HUES64 (cell line): ENCODE data around the gene TMEM63B.
A peak's percentile ranks its signal among the peaks of the same experiment; 100 is the strongest.

Experiments
- H3K27ac ChIP-seq: 2 replicates; pipeline ENCODE4 v1.7.0; 2013; ENCODE audit warnings: low read depth, low read length, inconsistent platforms
- H3K27me3 ChIP-seq: 2 replicates; pipeline ENCODE4 v1.6.1; 2013; ENCODE audit warnings: mild to moderate bottlenecking, low read length; ENCODE audit not compliant: insufficient read depth
- H3K36me3 ChIP-seq: 2 replicates; pipeline ENCODE4 v1.6.1; 2013; ENCODE audit warnings: mild to moderate bottlenecking, low read length; ENCODE audit not compliant: insufficient read depth
- H3K4me1 ChIP-seq: 2 replicates; pipeline ENCODE4 v1.6.1; 2013; ENCODE audit warnings: mild to moderate bottlenecking, low read length, moderate library complexity; ENCODE audit not compliant: insufficient read depth
- H3K4me3 ChIP-seq: 2 replicates; pipeline ENCODE4 v1.5.1; 2013; ENCODE audit warnings: mild to moderate bottlenecking, low read length, moderate library complexity
- H3K9ac ChIP-seq: 2 replicates; pipeline ENCODE4 v1.6.1; 2013; ENCODE audit warnings: mild to moderate bottlenecking, low read depth, low read length
- H3K9me3 ChIP-seq: 2 replicates; pipeline ENCODE4 v1.6.1; 2013; ENCODE audit warnings: low read depth, low read length; ENCODE audit not compliant: insufficient read depth
- WGBS: fragments of 150-250, 120-280 bp; methylation state at CpG from one replicate; pipeline ENCODE4 v1.1.7; 2013; ENCODE audit warnings: missing lambda C conversion rate; 5-methylcytosine and 5-hydroxymethylcytosine counted together

Gene TMEM63B

GRCh38 chr6:44149369-44150012 is 22.1 kb downstream of the TMEM63B start:
- 90% methylated on average over 7 of the region's 7 CpGs for WGBS
- no peak overlapping the region for H3K4me3 ChIP-seq
- no peak overlapping the region for H3K9ac ChIP-seq
- no peaks in the 10 kb centered on the region for H3K27me3 ChIP-seq
- H3K36me3 ChIP-seq = peaks cover 48% of the 10 kb centered on the region
- no peak overlapping the region for H3K27ac ChIP-seq
- no peaks in the 10 kb centered on the region for H3K4me1 ChIP-seq
- H3K9me3 ChIP-seq = no peaks in the 10 kb centered on the region

DNA sequence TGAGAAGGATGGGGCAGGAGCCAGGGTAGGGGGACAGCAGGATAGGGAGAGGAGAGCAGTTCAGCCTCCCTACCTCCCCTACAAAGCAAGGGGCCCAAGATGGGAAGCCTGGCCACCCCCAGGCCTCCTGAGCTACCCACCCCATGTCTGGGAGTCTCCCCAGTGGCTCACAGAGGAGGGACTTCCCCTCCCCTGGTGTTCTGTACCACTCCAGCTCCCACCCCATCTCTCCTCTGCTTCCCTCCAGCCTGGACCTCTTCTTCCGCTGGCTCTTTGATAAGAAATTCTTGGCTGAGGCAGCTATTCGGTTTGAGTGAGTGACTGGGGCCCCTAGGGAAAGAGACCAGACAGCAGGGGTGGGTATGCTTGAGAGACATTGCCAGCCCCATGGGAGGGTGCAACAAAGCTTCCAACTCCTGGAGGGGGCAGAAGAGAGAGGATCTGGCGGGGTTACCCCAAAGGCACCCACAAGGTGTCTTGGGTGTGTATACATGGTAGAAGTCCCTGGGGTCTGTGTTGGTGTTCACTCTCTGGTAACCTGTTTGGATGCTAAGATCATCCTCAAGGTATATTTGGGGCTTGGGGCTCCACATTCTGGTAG is 23.1 kb downstream of the TMEM63B start:
- H3K4me3 ChIP-seq = no peak overlapping the region
- no peak overlapping the region for H3K27ac ChIP-seq
- H3K36me3 ChIP-seq = peaks cover 47% of the 10 kb centered on the region
- no peaks in the 10 kb centered on the region for H3K27me3 ChIP-seq
- WGBS = 90% methylated on average over 3 of the region's 3 CpGs
- no peaks in the 10 kb centered on the region for H3K9me3 ChIP-seq
- H3K9ac ChIP-seq = no peak overlapping the region
- H3K4me1 ChIP-seq = no peaks in the 10 kb centered on the region

DNA sequence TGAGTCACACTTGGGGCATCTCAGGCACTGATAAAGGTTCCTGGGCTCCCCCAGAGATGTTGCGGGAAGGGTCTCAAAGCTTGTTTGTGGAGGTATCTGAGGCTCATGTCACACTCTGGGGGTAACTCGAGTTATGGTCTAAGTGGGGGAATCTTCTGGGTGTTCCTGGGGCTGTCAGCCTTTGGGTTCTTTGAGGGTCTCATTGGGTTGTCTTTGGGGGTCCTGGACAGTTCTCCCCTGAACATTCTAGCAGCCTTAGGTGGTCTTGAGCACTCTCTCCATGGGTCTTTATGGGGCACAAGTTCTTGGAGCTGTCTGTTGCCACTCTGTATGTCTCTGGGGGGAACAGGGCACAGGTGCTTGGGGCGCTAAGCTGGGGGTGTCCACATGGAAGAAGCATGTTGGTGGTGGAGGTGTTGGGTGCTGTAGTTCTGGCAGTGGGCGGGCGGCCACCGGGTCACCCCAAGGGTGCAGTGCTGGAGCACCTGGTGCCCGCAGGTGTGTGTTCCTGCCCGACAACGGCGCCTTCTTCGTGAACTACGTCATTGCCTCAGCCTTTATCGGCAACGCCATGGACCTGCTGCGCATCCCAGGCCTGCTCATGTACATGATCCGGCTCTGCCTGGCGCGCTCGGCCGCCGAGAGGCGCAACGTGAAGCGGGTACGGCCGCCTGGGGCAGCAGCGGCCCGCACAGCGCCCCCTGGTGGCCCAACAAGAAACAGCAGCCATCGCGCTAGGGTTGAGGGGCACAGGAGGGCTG is 24.2 kb downstream of the TMEM63B start:
- WGBS = 29% methylated on average over 31 of the region's 31 CpGs
- H3K4me1 ChIP-seq = peaks cover 4% of the 10 kb centered on the region; the same call in 1 of the 2 replicates

GRCh38 chr6:44152109-44152461 is 24.7 kb downstream of the TMEM63B start:
- H3K4me1 ChIP-seq = peaks cover 6% of the 10 kb centered on the region; the same call in 1 of the 2 replicates
- no peak overlapping the region for H3K27ac ChIP-seq
- peaks cover 33% of the 10 kb centered on the region for H3K36me3 ChIP-seq
- H3K9ac ChIP-seq = no peak overlapping the region
- WGBS = 58% methylated on average over 8 of the region's 8 CpGs
- H3K9me3 ChIP-seq = no peaks in the 10 kb centered on the region
- H3K27me3 ChIP-seq = no peaks in the 10 kb centered on the region
- H3K4me3 ChIP-seq = no peak overlapping the region

More for the DNA sequence above, 24.2 kb downstream of the TMEM63B start:
- Histone ChIP-seq H3K4me3 (no peak overlapping the region), H3K9me3 (no peaks in the 10 kb centered on the region), H3K9ac (no peak overlapping the region), H3K27ac (no peak overlapping the region), H3K36me3 (peaks cover 39% of the 10 kb centered on the region), H3K27me3 (no peaks in the 10 kb centered on the region)

- H3K4me1 ChIP-seq = peaks cover 6% of the 10 kb centered on the region; the same call in 1 of the 2 replicates
- H3K27me3 ChIP-seq = no peaks in the 10 kb centered on the region
- H3K9me3 ChIP-seq = no peaks in the 10 kb centered on the region
- H3K27ac ChIP-seq = no peak overlapping the region
- WGBS = 94% methylated on average over 19 of the region's 19 CpGs
- no peak overlapping the region for H3K4me3 ChIP-seq
- no peak overlapping the region for H3K9ac ChIP-seq
- H3K36me3 ChIP-seq = peaks cover 29% of the 10 kb centered on the region
Observed at GRCh38 chr6:44152533-44152932, 25.2 kb downstream of the TMEM63B start.

GRCh38 chr6:44154067-44154466 is 26.7 kb downstream of the TMEM63B start:
- Histone ChIP-seq H3K9ac (no peak overlapping the region), H3K9me3 (no peaks in the 10 kb centered on the region), H3K27ac (no peak overlapping the region), H3K27me3 (no peaks in the 10 kb centered on the region), H3K36me3 (peaks cover 15% of the 10 kb centered on the region), H3K4me1 (peaks cover 6% of the 10 kb centered on the region; the same call in 1 of the 2 replicates), H3K4me3 (no peak overlapping the region)
- WGBS = 93% methylated on average over 12 of the region's 12 CpGs

GRCh38 chr6:44156494-44157151 is 29.3 kb downstream of the TMEM63B start:
- Histone ChIP-seq H3K4me1 (peaks cover 6% of the 10 kb centered on the region; the same call in 1 of the 2 replicates), H3K27ac (peak overlapping the region; percentile 6; the same call in 1 of the 2 replicates), H3K36me3 (no peaks in the 10 kb centered on the region), H3K4me3 (no peak overlapping the region), H3K9ac (no peak overlapping the region), H3K9me3 (no peaks in the 10 kb centered on the region), H3K27me3 (no peaks in the 10 kb centered on the region)
- WGBS = 79% methylated on average over 9 of the region's 9 CpGs

DNA sequence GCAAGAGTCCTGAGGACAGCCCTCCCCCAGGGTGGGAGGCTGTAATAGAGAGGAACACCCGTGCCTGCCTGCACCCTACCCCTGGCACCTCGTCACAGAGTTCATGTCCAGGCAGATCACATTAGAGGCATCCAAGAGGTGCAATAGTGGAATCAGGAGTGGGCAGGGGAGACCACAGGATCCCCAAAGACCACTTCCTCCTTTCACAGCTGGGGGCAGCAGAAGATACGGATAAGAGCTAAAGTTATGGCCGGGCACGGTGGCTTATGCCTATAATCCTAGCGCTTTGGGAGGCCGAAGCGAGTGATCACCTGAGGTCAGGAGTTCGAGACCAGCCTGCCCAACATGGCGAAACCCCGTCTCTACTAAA is 29.8 kb downstream of the TMEM63B start:
- no peaks in the 10 kb centered on the region for H3K36me3 ChIP-seq
- 84% methylated on average over 11 of the region's 11 CpGs for WGBS

DNA sequence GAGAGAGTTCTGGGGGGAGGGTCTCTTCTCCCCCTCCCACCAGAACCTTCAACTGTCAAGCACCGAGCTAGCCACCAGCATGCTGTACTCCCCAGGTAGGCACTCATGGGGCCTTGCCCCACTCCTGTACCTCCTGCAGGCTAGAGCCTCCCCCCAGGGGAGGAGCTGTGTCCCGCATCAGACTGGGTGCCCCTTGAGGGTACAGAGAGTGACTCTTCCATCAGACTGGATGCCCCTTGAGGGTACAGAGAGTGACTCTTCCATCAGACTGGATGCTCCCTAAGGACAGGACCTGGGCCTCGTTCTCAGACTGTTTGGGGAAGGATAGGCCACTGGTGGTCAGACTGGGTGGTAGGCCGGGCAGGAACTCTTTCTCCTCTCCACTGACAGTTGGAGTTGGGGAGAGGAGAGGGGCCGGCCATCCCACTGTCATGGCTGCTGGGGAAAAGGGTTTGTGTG is 31.4 kb downstream of the TMEM63B start, which contains the start of gene CAPN11:
Gene CAPN11 (plus strand): TSS at position 51 of the 459 bp plus-strand sequence. CDS start 29 bp downstream, at position 80.
- Histone ChIP-seq H3K4me1 (peaks cover 11% of the 10 kb centered on the region), H3K27ac (no peak within 1 kb of the TSS), H3K4me3 (no peak within 1 kb of the TSS), H3K36me3 (no peaks in the 10 kb centered on the region), H3K27me3 (no peaks in the 10 kb centered on the region), H3K9me3 (no peaks in the 10 kb centered on the region), H3K9ac (no peak within 1 kb of the TSS)
- 83% methylated on average over 5 of the region's 5 CpGs for WGBS

More for the DNA sequence above, 29.8 kb downstream of the TMEM63B start:
- Histone ChIP-seq H3K9me3 (no peaks in the 10 kb centered on the region), H3K9ac (no peak overlapping the region), H3K27me3 (no peaks in the 10 kb centered on the region), H3K27ac (no peak overlapping the region; the same call in 1 of the 2 replicates), H3K4me3 (no peak overlapping the region), H3K4me1 (peaks cover 6% of the 10 kb centered on the region; the same call in 1 of the 2 replicates)

GRCh38 chr6:44161997-44162338 is 34.6 kb downstream of the TMEM63B start:
- no peak overlapping the region for H3K9ac ChIP-seq
- 72% methylated on average over 8 of the region's 8 CpGs for WGBS

More at GRCh38 chr6:44161997-44162338, 34.6 kb downstream of the TMEM63B start:
- no peaks in the 10 kb centered on the region for H3K27me3 ChIP-seq
- no peak overlapping the region for H3K4me3 ChIP-seq
- no peak overlapping the region for H3K27ac ChIP-seq
- no peaks in the 10 kb centered on the region for H3K36me3 ChIP-seq
- peaks cover 14% of the 10 kb centered on the region for H3K4me1 ChIP-seq
- H3K9me3 ChIP-seq = no peaks in the 10 kb centered on the region
